NT2/D1 (cell line): Measurements from ENCODE around the gene AGO3.

ENCODE experiments used
- SUZ12 ChIP-seq: IDR thresholded peaks from 2 replicates; pipeline ENCODE4 v1.6.1; 2011; ENCODE audit not compliant: insufficient read length, insufficient read depth; ENCODE audit errors: extremely low read depth
- ZNF274 ChIP-seq: IDR thresholded peaks from 2 replicates; pipeline ENCODE4 v1.6.1; 2011; ENCODE audit warnings: mild to moderate bottlenecking, low read depth, low read length

DNA sequence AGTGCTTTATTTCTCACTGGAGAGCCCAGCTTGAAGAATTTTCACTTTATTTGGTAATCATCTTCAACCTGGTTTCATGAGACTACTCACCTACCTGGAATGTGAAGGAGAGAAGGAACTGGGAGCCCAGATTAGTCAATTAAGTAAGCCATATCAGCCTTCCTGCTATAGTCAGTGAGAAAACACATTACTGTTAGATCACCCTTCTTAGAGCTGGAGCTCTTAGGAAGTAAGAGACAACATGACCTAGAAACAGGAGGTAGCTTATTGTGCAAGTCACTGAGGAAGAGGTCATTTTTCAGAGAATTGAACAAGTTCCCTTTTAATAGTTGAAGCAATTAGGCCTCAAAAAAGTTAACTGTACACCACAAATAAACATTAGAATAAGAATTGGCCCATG is 103.8 kb downstream of the AGO3 start:
- TF ChIP-seq SUZ12 (no peak), ZNF274 (no peak)
